GM23248 (cell line): ENCODE data around the gene GALNT7.

ENCODE experiments used
- EZH2 ChIP-seq: fragments of 200-600 bp; sonication (generic); IDR thresholded peaks from 2 replicates; pipeline ENCODE4 v1.6.1; 2018; ENCODE audit warnings: antibody characterized with exemption, mild to moderate bottlenecking; ENCODE audit not compliant: insufficient read depth, poor library complexity, severe bottlenecking
- EZH2phosphoT487 ChIP-seq: fragments of 200-600 bp; sonication (generic); IDR thresholded peaks from 2 replicates; pipeline ENCODE4 v1.6.1; 2018; ENCODE audit warnings: antibody characterized with exemption, moderate library complexity, mild to moderate bottlenecking, low read depth; ENCODE audit not compliant: insufficient read depth

- TF ChIP-seq EZH2 (no peak), EZH2phosphoT487 (no peak)
Observed at GRCh38 chr4:173217727-173218126, 49.1 kb downstream of the GALNT7 start.
